Keratinocyte (primary cell): ENCODE results near the gene MME.
"Not testable (repeated sequence)": the region's sequence is repeated elsewhere in the genome, so short reads cannot be mapped to it uniquely, and the experiment has no call there.

Experiments
- EZH2 ChIP-seq: IDR thresholded peaks from one replicate; pipeline ENCODE4 v1.6.1; 2012; ENCODE audit warnings: inconsistent platforms, mild to moderate bottlenecking, low read length, moderate library complexity
- TF ChIP-seq, protein P1 (sequence below), 3 experiments: IDR thresholded peaks in 1 of 3; conservative IDR thresholded peaks in 1 of 3; optimal IDR thresholded peaks in 1 of 3; 2 replicates in 2 of 3; 3 replicates in 1 of 3; pipeline versions ENCODE3 to v1.5.1; 2011; ENCODE audit warnings: low read length in 3 of 3, mild to moderate bottlenecking in 3 of 3, moderate library complexity in 2 of 3, control low read depth in 1 of 3, inconsistent platforms in 1 of 3; ENCODE audit not compliant: insufficient read depth in 2 of 3; ENCODE audit errors: extremely low read depth in 1 of 3

DNA sequence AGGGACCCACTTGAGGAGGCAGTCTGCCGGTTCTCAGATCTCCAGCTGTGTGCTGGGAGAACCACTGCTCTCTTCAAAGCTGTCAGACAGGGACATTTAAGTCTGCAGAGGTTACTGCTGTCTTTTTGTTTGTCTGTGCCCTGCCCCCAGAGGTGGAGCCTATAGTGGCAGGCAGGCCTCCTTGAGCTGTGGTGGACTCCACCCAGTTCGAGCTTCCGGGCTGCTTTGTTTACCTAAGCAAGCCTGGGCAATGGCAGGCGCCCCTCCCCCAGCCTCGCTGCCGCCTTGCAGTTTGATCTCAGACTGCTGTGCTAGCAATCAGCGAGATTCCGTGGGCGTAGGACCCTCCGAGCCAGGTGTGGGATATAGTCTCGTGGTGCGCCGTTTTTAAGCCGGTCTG lies 44.6 kb downstream of the MME start:
- TF ChIP-seq, protein P1, sequence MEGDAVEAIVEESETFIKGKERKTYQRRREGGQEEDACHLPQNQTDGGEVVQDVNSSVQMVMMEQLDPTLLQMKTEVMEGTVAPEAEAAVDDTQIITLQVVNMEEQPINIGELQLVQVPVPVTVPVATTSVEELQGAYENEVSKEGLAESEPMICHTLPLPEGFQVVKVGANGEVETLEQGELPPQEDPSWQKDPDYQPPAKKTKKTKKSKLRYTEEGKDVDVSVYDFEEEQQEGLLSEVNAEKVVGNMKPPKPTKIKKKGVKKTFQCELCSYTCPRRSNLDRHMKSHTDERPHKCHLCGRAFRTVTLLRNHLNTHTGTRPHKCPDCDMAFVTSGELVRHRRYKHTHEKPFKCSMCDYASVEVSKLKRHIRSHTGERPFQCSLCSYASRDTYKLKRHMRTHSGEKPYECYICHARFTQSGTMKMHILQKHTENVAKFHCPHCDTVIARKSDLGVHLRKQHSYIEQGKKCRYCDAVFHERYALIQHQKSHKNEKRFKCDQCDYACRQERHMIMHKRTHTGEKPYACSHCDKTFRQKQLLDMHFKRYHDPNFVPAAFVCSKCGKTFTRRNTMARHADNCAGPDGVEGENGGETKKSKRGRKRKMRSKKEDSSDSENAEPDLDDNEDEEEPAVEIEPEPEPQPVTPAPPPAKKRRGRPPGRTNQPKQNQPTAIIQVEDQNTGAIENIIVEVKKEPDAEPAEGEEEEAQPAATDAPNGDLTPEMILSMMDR (optimal IDR thresholded peaks at IDR 0.05 in 1 of 3, IDR thresholded peaks at IDR 0.05 in 1 of 3, conservative IDR thresholded peaks at IDR 0.05 in 1 of 3; ENCODE audit: extremely low read depth in 1 of 3, insufficient read depth in 2 of 3, low read length in 3 of 3), result not testable (repeated sequence)
- TF ChIP-seq EZH2, result not testable (repeated sequence)
